K562 (cell line): ENCODE results near the gene LRRC9. TPM values are rescaled to one million over a fixed set of nuclear protein-coding genes. Genes with fewer than 3 reads are reported as not detected.

ENCODE experiments used
- CEBPG ChIP-seq, 3 experiments: fragments of 200-800 bp in 1 of 3; sonication (Bioruptor generic) in 1 of 3; sonication (generic) in 1 of 3; formaldehyde crosslinking in 1 of 3; IDR thresholded peaks in 2 of 3; conservative IDR thresholded peaks in 1 of 3; 2 replicates each; pipeline versions ENCODE4 v1.6.1 to v1.8.0; 2016 to 2022; ENCODE audit warnings: missing compliant biosample characterization in 2 of 3, missing genetic modification characterization in 2 of 3, mild to moderate bottlenecking in 1 of 3, missing genetic modification reagents in 1 of 3
- CSDE1 ChIP-seq, 2 experiments: fragments of 450-650 bp; IDR thresholded peaks; 2 replicates each; pipeline ENCODE4 v1.6.1; 2016; ENCODE audit warnings: mild to moderate bottlenecking in 1 of 2
- EP400 ChIP-seq: fragments of 450-650 bp; IDR thresholded peaks from 2 replicates; pipeline ENCODE4 v1.6.1; 2017; ENCODE audit warnings: antibody characterized with exemption, mild to moderate bottlenecking, moderate library complexity
- ESRRA ChIP-seq: fragments of 450-650 bp; IDR thresholded peaks from 2 replicates; pipeline ENCODE4 v1.6.1; 2014; ENCODE audit warnings: low read depth, mild to moderate bottlenecking, moderate library complexity, borderline replicate concordance
- ETV6 ChIP-seq, 3 experiments: fragments of 150-350 bp in 1 of 3; sonication (generic) in 1 of 3; formaldehyde crosslinking in 1 of 3; IDR thresholded peaks; 2 replicates each; pipeline versions ENCODE4 v1.6.1 to v1.8.0; 2014 to 2022; ENCODE audit warnings: borderline replicate concordance in 2 of 3, low read depth in 2 of 3, antibody characterized with exemption in 1 of 3, low read length in 1 of 3, mild to moderate bottlenecking in 1 of 3, missing genetic modification reagents in 1 of 3
- HCFC1 ChIP-seq: IDR thresholded peaks from 2 replicates; pipeline ENCODE4 v1.6.1; 2012; ENCODE audit warnings: low read depth, low read length, improper control_type of control experiment
- HDAC2 ChIP-seq: fragments of 450-650 bp; IDR thresholded peaks from 2 replicates; pipeline ENCODE4 v1.6.1; 2016; ENCODE audit warnings: mild to moderate bottlenecking
- KLF10 ChIP-seq: fragments of 250-450 bp; sonication (Bioruptor Pico); IDR thresholded peaks from 2 replicates; pipeline ENCODE4 v1.6.1; 2021; ENCODE audit warnings: matching md5 sums
- MBD2 ChIP-seq: sonication (generic); IDR thresholded peaks from 2 replicates; pipeline ENCODE4 v1.6.1; 2016; ENCODE audit warnings: low read depth, borderline replicate concordance
- MTA2 ChIP-seq: fragments of 450-650 bp; IDR thresholded peaks from 2 replicates; pipeline ENCODE4 v1.6.1; 2016; ENCODE audit warnings: low read depth
- NCOR1 ChIP-seq: fragments of 450-650 bp; IDR thresholded peaks from 2 replicates; pipeline ENCODE4 v1.6.1; 2016; ENCODE audit warnings: mild to moderate bottlenecking, moderate library complexity
- RFX1 ChIP-seq: fragments of 450-650 bp; IDR thresholded peaks from 2 replicates; pipeline ENCODE4 v1.6.1; 2016; ENCODE audit warnings: mild to moderate bottlenecking, moderate library complexity
- SETDB1 ChIP-seq: IDR thresholded peaks from one replicate; pipeline ENCODE4 v1.6.1; 2012; ENCODE audit warnings: low read length, control low read depth, inconsistent platforms
- ZNF133 ChIP-seq: fragments of 250-450 bp; sonication (Bioruptor Pico); IDR thresholded peaks from 2 replicates; pipeline ENCODE4 v1.4.0; 2020; ENCODE audit warnings: mild to moderate bottlenecking
- ZNF253 ChIP-seq: fragments of 250-450 bp; sonication (Bioruptor Pico); conservative IDR thresholded peaks from 2 replicates; pipeline ENCODE4 v1.6.1; 2021; ENCODE audit warnings: mild to moderate bottlenecking
- ZNF354B ChIP-seq: fragments of 250-450 bp; sonication (Bioruptor Pico); IDR thresholded peaks from 2 replicates; pipeline ENCODE4 v1.4.0; 2020
- polyA plus RNA-seq, 8 experiments: library from polyadenylated mRNA; depleted of rRNA in 4 of 8; stranded (reverse) in 5 of 8; unstranded in 3 of 8; fragments of >200 nt; fragmentation: Nextera tagmentation in 2 of 8; fragmentation: Illumina TruSeq in 1 of 8; extraction: Ambion mirVana in 2 of 8; extraction: Trizol in 1 of 8; gene quantifications; 2 replicates each; pipeline versions ENCODE4 v1.2.1 to v1.2.3, GENCODE V29; 2011 to 2014; ENCODE audit warnings: inconsistent platforms in 1 of 8, missing spikeins in 1 of 8
- total RNA-seq, 7 experiments: library from RNA; depleted of rRNA in 6 of 7; stranded (reverse); fragments of >200 nt in 6 of 7; fragmentation: Illumina TruSeq in 2 of 7; extraction: Trizol in 2 of 7; gene quantifications; 2 replicates each; pipeline versions ENCODE4 v1.2.1 to v1.2.3, GENCODE V29; 2011 to 2021; ENCODE audit warnings: low replicate concordance in 1 of 7
- TF ChIP-seq, protein P1 (sequence below): fragments of 450-650 bp; IDR thresholded peaks from 2 replicates; pipeline ENCODE4 v1.6.1; 2016; ENCODE audit warnings: low read depth
- TF ChIP-seq, protein P2 (sequence below): fragments of 250-450 bp; sonication (Bioruptor Pico); IDR thresholded peaks from 2 replicates; pipeline ENCODE4 v1.8.0; 2022; ENCODE audit warnings: inconsistent platforms, mild to moderate bottlenecking, moderate library complexity, borderline replicate concordance

LRRC9 gene
- total and polyA plus RNA-seq, 9 of the 15 experiments (the other 6 are each of a cell fraction or from before 2014, with no cell fraction given) = not detected

DNA sequence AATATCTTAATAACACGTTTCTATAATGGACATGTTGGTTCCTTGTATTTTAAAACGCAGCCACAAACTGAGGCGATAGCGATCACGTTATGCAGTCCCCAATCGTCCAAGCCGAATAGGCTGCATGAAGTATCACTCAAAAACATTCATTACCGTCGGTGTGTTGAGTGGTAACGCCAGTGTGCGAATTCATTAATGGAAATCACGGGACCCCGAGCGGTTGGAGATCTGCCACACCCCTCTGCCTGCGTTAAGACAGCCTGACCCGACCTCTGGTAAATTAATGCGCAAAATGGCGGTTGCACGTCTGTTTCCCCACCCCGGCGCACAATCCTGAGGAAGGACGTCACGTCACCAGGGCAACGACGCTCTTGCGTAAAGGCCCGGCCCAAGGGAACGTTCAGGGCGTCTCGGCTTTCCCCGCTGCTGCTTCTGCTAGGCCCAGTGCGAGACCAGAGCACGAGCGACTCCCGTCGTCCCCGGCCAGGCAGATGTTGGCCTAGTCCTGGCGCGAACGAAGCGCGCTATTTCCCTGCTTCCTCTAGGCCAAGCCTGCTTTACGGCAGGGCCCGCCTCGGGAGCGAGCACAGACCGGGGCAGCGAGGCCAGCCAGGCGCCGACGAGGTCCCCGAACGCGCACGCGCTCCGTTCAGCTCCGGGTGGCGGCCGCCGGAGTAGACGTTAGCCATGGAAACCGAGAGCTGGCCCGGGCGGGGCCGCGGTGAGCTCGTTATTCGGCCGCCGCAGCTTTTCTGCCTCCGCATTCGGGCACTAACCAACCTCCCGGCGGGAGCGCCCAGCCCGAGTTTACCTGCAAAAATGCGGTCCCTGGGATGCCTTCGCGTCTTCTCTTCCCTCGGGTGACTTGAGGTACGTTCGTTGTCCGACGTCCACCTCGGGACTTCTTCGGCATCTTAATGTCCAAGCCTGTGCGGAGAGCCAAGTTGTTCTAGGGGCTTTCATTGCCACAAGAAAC, 171.9 kb downstream of the LRRC9 start, which contains the start of gene PCNX4 (continued):
- peak; percentile 40; the same call in 1 of the 2 replicates for TF ChIP-seq HCFC1
- TF ChIP-seq SETDB1 = no peak
- peak; percentile 95 for TF ChIP-seq RFX1
- TF ChIP-seq ETV6 (IDR thresholded peaks at IDR 0.05; ENCODE audit: borderline replicate concordance in 1 of 2, low read depth in 2 of 2, low read length in 1 of 2) = no peak
- no peak for TF ChIP-seq ETV6 (CRISPR knock-in tag; IDR thresholded peaks at IDR 0.05; ENCODE audit: borderline replicate concordance)
- TF ChIP-seq ZNF253 (CRISPR knock-in tag) = no peak
- TF ChIP-seq ZNF133 = no peak
- peak; percentile 70; the same call in 1 of the 2 replicates for TF ChIP-seq MBD2
- peak in 1 of 2 experiments; percentile 64; a peak in 1 of 4 replicates for TF ChIP-seq CSDE1 (IDR thresholded peaks at IDR 0.05)
- TF ChIP-seq HDAC2 = no peak
- TF ChIP-seq MTA2 = no peak
- no peak for TF ChIP-seq NCOR1
- peak; percentile 88 for TF ChIP-seq CEBPG (CRISPR knock-in tag; IDR thresholded peaks at IDR 0.05)
- peak; percentile 60 to 89; a peak in 3 of 4 replicates for TF ChIP-seq CEBPG (tag; conservative IDR thresholded peaks at IDR 0.05 in 1 of 2, IDR thresholded peaks at IDR 0.05 in 1 of 2)
- TF ChIP-seq, protein P1, sequence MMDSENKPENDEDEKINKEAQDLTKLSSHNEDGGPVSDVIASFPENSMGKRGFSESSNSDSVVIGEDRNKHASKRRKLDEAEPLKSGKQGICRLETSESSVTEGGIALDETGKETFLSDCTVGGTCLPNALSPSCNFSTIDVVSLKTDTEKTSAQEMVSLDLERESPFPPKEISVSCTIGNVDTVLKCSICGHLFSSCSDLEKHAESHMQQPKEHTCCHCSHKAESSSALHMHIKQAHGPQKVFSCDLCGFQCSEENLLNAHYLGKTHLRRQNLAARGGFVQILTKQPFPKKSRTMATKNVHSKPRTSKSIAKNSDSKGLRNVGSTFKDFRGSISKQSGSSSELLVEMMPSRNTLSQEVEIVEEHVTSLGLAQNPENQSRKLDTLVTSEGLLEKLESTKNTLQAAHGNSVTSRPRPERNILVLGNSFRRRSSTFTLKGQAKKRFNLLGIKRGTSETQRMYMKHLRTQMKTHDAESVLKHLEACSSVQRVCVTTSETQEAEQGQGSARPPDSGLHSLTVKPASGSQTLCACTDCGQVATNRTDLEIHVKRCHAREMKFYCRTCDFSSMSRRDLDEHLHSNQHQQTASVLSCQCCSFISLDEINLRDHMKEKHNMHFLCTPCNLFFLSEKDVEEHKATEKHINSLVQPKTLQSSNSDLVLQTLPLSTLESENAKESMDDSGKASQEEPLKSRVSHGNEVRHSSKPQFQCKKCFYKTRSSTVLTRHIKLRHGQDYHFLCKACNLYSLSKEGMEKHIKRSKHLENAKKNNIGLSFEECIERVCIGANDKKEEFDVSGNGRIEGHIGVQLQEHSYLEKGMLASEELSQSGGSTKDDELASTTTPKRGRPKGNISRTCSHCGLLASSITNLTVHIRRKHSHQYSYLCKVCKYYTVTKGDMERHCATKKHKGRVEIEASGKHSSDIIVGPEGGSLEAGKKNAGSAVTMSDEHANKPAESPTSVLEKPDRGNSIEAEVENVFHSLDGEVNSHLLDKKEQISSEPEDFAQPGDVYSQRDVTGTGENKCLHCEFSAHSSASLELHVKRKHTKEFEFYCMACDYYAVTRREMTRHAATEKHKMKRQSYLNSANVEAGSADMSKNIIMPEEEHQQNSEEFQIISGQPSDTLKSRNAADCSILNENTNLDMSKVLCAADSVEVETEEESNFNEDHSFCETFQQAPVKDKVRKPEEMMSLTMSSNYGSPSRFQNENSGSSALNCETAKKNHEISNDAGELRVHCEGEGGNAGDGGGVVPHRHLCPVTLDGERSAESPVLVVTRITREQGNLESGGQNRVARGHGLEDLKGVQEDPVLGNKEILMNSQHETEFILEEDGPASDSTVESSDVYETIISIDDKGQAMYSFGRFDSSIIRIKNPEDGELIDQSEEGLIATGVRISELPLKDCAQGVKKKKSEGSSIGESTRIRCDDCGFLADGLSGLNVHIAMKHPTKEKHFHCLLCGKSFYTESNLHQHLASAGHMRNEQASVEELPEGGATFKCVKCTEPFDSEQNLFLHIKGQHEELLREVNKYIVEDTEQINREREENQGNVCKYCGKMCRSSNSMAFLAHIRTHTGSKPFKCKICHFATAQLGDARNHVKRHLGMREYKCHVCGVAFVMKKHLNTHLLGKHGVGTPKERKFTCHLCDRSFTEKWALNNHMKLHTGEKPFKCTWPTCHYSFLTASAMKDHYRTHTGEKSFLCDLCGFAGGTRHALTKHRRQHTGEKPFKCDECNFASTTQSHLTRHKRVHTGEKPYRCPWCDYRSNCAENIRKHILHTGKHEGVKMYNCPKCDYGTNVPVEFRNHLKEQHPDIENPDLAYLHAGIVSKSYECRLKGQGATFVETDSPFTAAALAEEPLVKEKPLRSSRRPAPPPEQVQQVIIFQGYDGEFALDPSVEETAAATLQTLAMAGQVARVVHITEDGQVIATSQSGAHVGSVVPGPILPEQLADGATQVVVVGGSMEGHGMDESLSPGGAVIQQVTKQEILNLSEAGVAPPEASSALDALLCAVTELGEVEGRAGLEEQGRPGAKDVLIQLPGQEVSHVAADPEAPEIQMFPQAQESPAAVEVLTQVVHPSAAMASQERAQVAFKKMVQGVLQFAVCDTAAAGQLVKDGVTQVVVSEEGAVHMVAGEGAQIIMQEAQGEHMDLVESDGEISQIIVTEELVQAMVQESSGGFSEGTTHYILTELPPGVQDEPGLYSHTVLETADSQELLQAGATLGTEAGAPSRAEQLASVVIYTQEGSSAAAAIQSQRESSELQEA = no peak
- TF ChIP-seq ESRRA = peak; percentile 38; the same call in 1 of the 2 replicates
- TF ChIP-seq, protein P2, sequence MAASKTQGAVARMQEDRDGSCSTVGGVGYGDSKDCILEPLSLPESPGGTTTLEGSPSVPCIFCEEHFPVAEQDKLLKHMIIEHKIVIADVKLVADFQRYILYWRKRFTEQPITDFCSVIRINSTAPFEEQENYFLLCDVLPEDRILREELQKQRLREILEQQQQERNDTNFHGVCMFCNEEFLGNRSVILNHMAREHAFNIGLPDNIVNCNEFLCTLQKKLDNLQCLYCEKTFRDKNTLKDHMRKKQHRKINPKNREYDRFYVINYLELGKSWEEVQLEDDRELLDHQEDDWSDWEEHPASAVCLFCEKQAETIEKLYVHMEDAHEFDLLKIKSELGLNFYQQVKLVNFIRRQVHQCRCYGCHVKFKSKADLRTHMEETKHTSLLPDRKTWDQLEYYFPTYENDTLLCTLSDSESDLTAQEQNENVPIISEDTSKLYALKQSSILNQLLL = no peak
- peak; percentile 90 for TF ChIP-seq EP400
- no peak for TF ChIP-seq KLF10 (CRISPR knock-in tag)
- TF ChIP-seq ZNF354B (CRISPR knock-in tag) = no peak
